WI38 (cell line): ENCODE results near the gene IFITM5.
"Not testable (repeated sequence)": the region's sequence is repeated elsewhere in the genome, so short reads cannot be mapped to it uniquely, and the experiment has no call there.

Source experiments
- H3K4me3 ChIP-seq: 2 replicates; pipeline ENCODE4 v1.5.1; 2011; ENCODE audit warnings: low read depth, mild to moderate bottlenecking, control low read depth, low read length
- CTCF ChIP-seq: IDR thresholded peaks from 2 replicates; pipeline ENCODE4 v1.5.1; 2012; ENCODE audit warnings: low read depth, mild to moderate bottlenecking, control low read depth, low read length

IFITM5 gene

GRCh38 chr11:331358-332060 is 32.2 kb upstream of the IFITM5 start:
- H3K4me3 ChIP-seq, result no peak overlapping the region
- TF ChIP-seq CTCF, result no peak

- TF ChIP-seq CTCF, result no peak
- H3K4me3 ChIP-seq, result no peak overlapping the region
These were observed 31.5 kb upstream of the IFITM5 start for GRCh38 chr11:330694-331357.

- no peak for TF ChIP-seq CTCF
- no peak overlapping the region for H3K4me3 ChIP-seq
These were observed 31.0 kb upstream of the IFITM5 start for GRCh38 chr11:330307-330693.

GRCh38 chr11:329886-330253 is 30.5 kb upstream of the IFITM5 start:
- H3K4me3 ChIP-seq, result no peak overlapping the region
- no peak for TF ChIP-seq CTCF

GRCh38 chr11:328516-329100 is 29.3 kb upstream of the IFITM5 start:
- not testable (repeated sequence) for H3K4me3 ChIP-seq

- no peak overlapping the region for H3K4me3 ChIP-seq
- no peak for TF ChIP-seq CTCF
These were observed 28.7 kb upstream of the IFITM5 start for GRCh38 chr11:328012-328411.

- no peak for TF ChIP-seq CTCF
- no peak overlapping the region for H3K4me3 ChIP-seq
These were observed 28.2 kb upstream of the IFITM5 start for GRCh38 chr11:327581-327923.
